Endothelial cell of umbilical vein (primary cell): ENCODE results near the gene SLC12A9. TPM values are rescaled to one million over a fixed set of nuclear protein-coding genes. Genes with fewer than 3 reads are reported as not detected.

Source experiments
- BruUV-seq: library from RNA; stranded (reverse); fragments of 400-500 nt; replicated peaks from 2 replicates; lab custom pipeline; 2021; lab: Mats Ljungman, UMichigan
- CTCF ChIA-PET: fragments of 300-600, 350-600 bp; sonication (Branson Sonifier 250); formaldehyde crosslinking; loops from one replicate; lab custom pipeline; 2021; ENCODE audit warnings: antibody characterized with exemption, inconsistent platforms; lab: Charles Lee
- POLR2A ChIA-PET: fragments of 300-600, 350-600 bp; sonication (Branson Sonifier 250); formaldehyde crosslinking; loops from one replicate; lab custom pipeline; 2021; ENCODE audit warnings: antibody characterized with exemption, inconsistent platforms; lab: Charles Lee
- DNase-seq: peaks from one replicate; pipeline ENCODE4 v3.0.0-alpha.2; 2011; ENCODE audit warnings: low read depth, low spot score
- FAIRE-seq: peaks from 2 replicates; lab custom pipeline; 2011; peaks lifted over from hg19 to GRCh38; lab: Jason Lieb, UNC
- H2AFZ ChIP-seq: 2 replicates; pipeline ENCODE4 v1.6.0; 2012; ENCODE audit warnings: low read depth, low read length, control low read depth, inconsistent platforms
- H3K27ac ChIP-seq: 2 replicates; pipeline ENCODE4 v1.5.1; 2011; ENCODE audit warnings: low read depth, mild to moderate bottlenecking, control low read depth, low read length, moderate library complexity; ENCODE audit not compliant: insufficient read depth
- H3K27me3 ChIP-seq, 2 experiments: 2 replicates each; pipeline versions ENCODE4 v1.6.0 to v1.6.1; 2011; ENCODE audit warnings: low read length in 2 of 2, mixed read lengths in 1 of 2; ENCODE audit not compliant: control insufficient read depth in 2 of 2, insufficient read depth in 2 of 2
- H3K36me3 ChIP-seq, 2 experiments: 2 replicates in 1 of 2; 3 replicates in 1 of 2; pipeline ENCODE4 v1.5.1; 2011; ENCODE audit warnings: low read length in 2 of 2, mild to moderate bottlenecking in 1 of 2, moderate library complexity in 1 of 2; ENCODE audit not compliant: control insufficient read depth in 2 of 2, insufficient read depth in 2 of 2; ENCODE audit errors: extremely low read depth in 1 of 2
- H3K4me1 ChIP-seq: 3 replicates; pipeline ENCODE4 v1.5.1; 2011; ENCODE audit warnings: mild to moderate bottlenecking, low read length; ENCODE audit not compliant: control insufficient read depth, insufficient read depth; ENCODE audit errors: extremely low read depth
- H3K4me2 ChIP-seq: 2 replicates; pipeline ENCODE4 v1.6.1; 2011; ENCODE audit warnings: low read length, control low read depth, mixed read lengths; ENCODE audit not compliant: insufficient read depth
- H3K4me3 ChIP-seq, 3 experiments: fragments of 200-600 bp in 1 of 3; sonication (generic), shearing (Covaris generic) in 1 of 3; replicated peaks in 1 of 3; 2 replicates each; pipeline ENCODE4 v1.5.1; 2011 to 2016; ENCODE audit warnings: control low read depth in 3 of 3, low read length in 3 of 3, mild to moderate bottlenecking in 2 of 3, inconsistent platforms in 1 of 3, low read depth in 1 of 3, moderate library complexity in 1 of 3; ENCODE audit not compliant: insufficient read depth in 1 of 3
- H3K79me2 ChIP-seq: 2 replicates; pipeline ENCODE4 v1.6.0; 2012; ENCODE audit warnings: low read length, inconsistent platforms; ENCODE audit not compliant: control insufficient read depth, insufficient read depth
- H3K9ac ChIP-seq: replicated peaks from 2 replicates; pipeline ENCODE3; 2011; ENCODE audit warnings: low read length, control low read depth; ENCODE audit not compliant: insufficient read depth; ENCODE audit errors: extremely low read depth
- H3K9me1 ChIP-seq: replicated peaks from 3 replicates; pipeline ENCODE4 v1.6.0; 2011; ENCODE audit warnings: mild to moderate bottlenecking, low read length; ENCODE audit not compliant: control insufficient read depth, insufficient read depth; ENCODE audit errors: extremely low read depth
- H3K9me3 ChIP-seq: replicated peaks from 2 replicates; pipeline ENCODE4 v1.5.1; 2012; ENCODE audit warnings: low read length, inconsistent platforms; ENCODE audit not compliant: control insufficient read depth, insufficient read depth
- H4K20me1 ChIP-seq: replicated peaks from 2 replicates; pipeline ENCODE3; 2011; ENCODE audit warnings: mild to moderate bottlenecking, low read length; ENCODE audit not compliant: control insufficient read depth, insufficient read depth; ENCODE audit errors: extremely low read depth
- CTCF ChIP-seq, 2 donors: IDR thresholded peaks; 1 replicate in 1 of 2; 2 replicates in 1 of 2; pipeline ENCODE4 v1.5.1; 2011; ENCODE audit warnings: low read length in 2 of 2, mild to moderate bottlenecking in 2 of 2, moderate library complexity in 2 of 2, control low read depth in 1 of 2, inconsistent platforms in 1 of 2, low read depth in 1 of 2; ENCODE audit not compliant: insufficient read depth in 1 of 2; ENCODE audit errors: extremely low read depth in 1 of 2
- EZH2 ChIP-seq: IDR thresholded peaks from 2 replicates; pipeline ENCODE4 v1.6.1; 2012; ENCODE audit warnings: borderline replicate concordance, low read depth, mild to moderate bottlenecking, moderate library complexity, low read length, inconsistent platforms; ENCODE audit not compliant: severe bottlenecking
- GATA2 ChIP-seq: IDR thresholded peaks from 2 replicates; pipeline ENCODE4 v1.7.0; 2011; ENCODE audit warnings: low read depth, mild to moderate bottlenecking, moderate library complexity, mixed read lengths, low read length; ENCODE audit not compliant: insufficient read length, insufficient read depth
- JUN ChIP-seq: IDR thresholded peaks from 2 replicates; pipeline ENCODE4 v1.6.1; 2011; ENCODE audit warnings: borderline replicate concordance, low read depth; ENCODE audit not compliant: insufficient read length, insufficient read depth
- MAX ChIP-seq: IDR thresholded peaks from 2 replicates; pipeline ENCODE4 v1.6.1; 2011; ENCODE audit not compliant: insufficient read depth, insufficient read length
- MYC ChIP-seq: IDR thresholded peaks from one replicate; pipeline ENCODE4 v1.6.1; 2011; ENCODE audit warnings: mild to moderate bottlenecking, low read depth, low read length
- POLR2A ChIP-seq: IDR thresholded peaks from 2 replicates; pipeline ENCODE4 v1.6.1; 2012; ENCODE audit warnings: low read depth, mild to moderate bottlenecking, control low read depth, low read length
- POLR2AphosphoS5 ChIP-seq: IDR thresholded peaks from 2 replicates; pipeline ENCODE4 v1.6.1; 2012; ENCODE audit warnings: low read depth, mild to moderate bottlenecking, control low read depth, low read length, moderate library complexity; ENCODE audit not compliant: insufficient read depth
- dilution Hi-C: fragments of 300-500 bp; cut with MboI; formaldehyde crosslinking; loops from one replicate; pipeline ENCODE4 v1.15.0; 2019; ENCODE audit warnings: low sequenced_read_pairs; ENCODE audit not compliant: extremely low pct_ligation_motif_present
- intact Hi-C: fragments of 100-400 bp; cut with micrococcal nuclease; formaldehyde crosslinking; loops from one replicate; pipeline ENCODE4 v1.10.0; 2022
- polyA plus RNA-seq, 4 experiments: library from polyadenylated mRNA; depleted of rRNA in 3 of 4; stranded (reverse) in 3 of 4; unstranded in 1 of 4; fragments of >200 nt; gene quantifications; 2 replicates each; pipeline versions ENCODE4 v1.2.1 to v1.2.3, GENCODE V29; 2011 to 2012; ENCODE audit warnings: missing spikeins in 1 of 4
- total RNA-seq: library from RNA; stranded (reverse); gene quantifications from 2 replicates; pipeline ENCODE4 v1.2.3, GENCODE V29; 2021

Gene SLC12A9
- total and polyA plus RNA-seq, 2 donors (not counting 3 experiments of a cell fraction or from before 2014, with no cell fraction given), result 35.0 to 37.0 TPM

- intact Hi-C loops (loop anchor here (10.0 kb wide), 2 partner anchors 269 to 399 kb away; partner anchors contain the start of gene VGF), dilution Hi-C loops (no loop called here)
- Histone ChIP-seq H3K9me1 (no peaks in the 10 kb centered on the region), H3K4me1 (peaks cover 14% of the 10 kb centered on the region), H3K4me3 (peak within 1 kb of the TSS in 1 of 3 experiments; percentile 4), H2AFZ (no peak within 1 kb of the TSS), H4K20me1 (no peaks in the 10 kb centered on the region), H3K36me3 (no peaks in the 10 kb centered on the region), H3K27me3 (peaks cover 9 to 19% of the 10 kb centered on the region in 2 experiments), H3K27ac (no peak within 1 kb of the TSS), H3K79me2 (no peaks in the 10 kb centered on the region), H3K4me2 (no peak within 1 kb of the TSS), H3K9me3 (no peaks in the 10 kb centered on the region), H3K9ac (no peak within 1 kb of the TSS)
- ChIA-PET CTCF (interaction anchor here (1.1 to 2.5 kb wide), 7 partner anchors 9 to 387 kb away, joined by 3 to 44 read pairs (median 10); no protein-coding TSS in a partner anchor), POLR2A (no interaction called here)
- no TSS peak for BruUV-seq
- no peak for FAIRE-seq
- TF ChIP-seq MYC (no peak), EZH2 (peak; percentile 77)
- no peak for DNase-seq
Measured at GRCh38 chr7:100895701-100895955, 43.1 kb downstream of the SLC12A9 start, which contains the start of gene ACHE. ACHE (minus strand) TSS chr7:100895888; CDS start chr7:100894232, 1,656 bp downstream.

- Histone ChIP-seq H3K4me2 (no peak overlapping the region), H3K9me3 (no peaks in the 10 kb centered on the region), H2AFZ (no peak overlapping the region), H3K9me1 (no peaks in the 10 kb centered on the region), H3K4me1 (peaks cover 9% of the 10 kb centered on the region), H3K4me3 (no peak overlapping the region), H4K20me1 (no peaks in the 10 kb centered on the region), H3K36me3 (no peaks in the 10 kb centered on the region), H3K9ac (no peak overlapping the region), H3K27me3 (peaks cover 9 to 19% of the 10 kb centered on the region in 2 experiments), H3K79me2 (no peaks in the 10 kb centered on the region), H3K27ac (no peak overlapping the region)
- TF ChIP-seq CTCF (IDR thresholded peaks at IDR 0.05; ENCODE audit: extremely low read depth in 1 of 2, insufficient read depth in 1 of 2, low read depth in 1 of 2, low read length in 2 of 2) (no peak), MAX (no peak), JUN (no peak), POLR2AphosphoS5 (no peak), POLR2A (no peak), EZH2 (peak; percentile 95), GATA2 (no peak)
- DNase-seq (no peak), FAIRE-seq (no peak)
- dilution Hi-C loops, result no loop called here
- BruUV-seq, result no TSS peak
- ChIA-PET POLR2A (no interaction called here), CTCF (interaction anchor here (1.8 to 3.0 kb wide), 8 partner anchors 8 to 387 kb away, joined by 6 to 57 read pairs (median 12); no protein-coding TSS in a partner anchor)
- intact Hi-C loops, result loop anchor here (10.0 kb wide), 2 partner anchors 269 to 399 kb away; partner anchors contain the start of gene VGF
Measured at GRCh38 chr7:100895956-100896731, 43.6 kb downstream of the SLC12A9 start.
